NT2/D1 (cell line): ENCODE data around the gene BCL3.

Experiments
- SUZ12 ChIP-seq: IDR thresholded peaks from 2 replicates; pipeline ENCODE4 v1.6.1; 2011; ENCODE audit not compliant: insufficient read length, insufficient read depth; ENCODE audit errors: extremely low read depth
- YY1 ChIP-seq: IDR thresholded peaks from 2 replicates; pipeline ENCODE4 v1.6.1; 2011; ENCODE audit not compliant: insufficient read length, insufficient read depth
- ZNF274 ChIP-seq: IDR thresholded peaks from 2 replicates; pipeline ENCODE4 v1.6.1; 2011; ENCODE audit warnings: mild to moderate bottlenecking, low read depth, low read length

DNA sequence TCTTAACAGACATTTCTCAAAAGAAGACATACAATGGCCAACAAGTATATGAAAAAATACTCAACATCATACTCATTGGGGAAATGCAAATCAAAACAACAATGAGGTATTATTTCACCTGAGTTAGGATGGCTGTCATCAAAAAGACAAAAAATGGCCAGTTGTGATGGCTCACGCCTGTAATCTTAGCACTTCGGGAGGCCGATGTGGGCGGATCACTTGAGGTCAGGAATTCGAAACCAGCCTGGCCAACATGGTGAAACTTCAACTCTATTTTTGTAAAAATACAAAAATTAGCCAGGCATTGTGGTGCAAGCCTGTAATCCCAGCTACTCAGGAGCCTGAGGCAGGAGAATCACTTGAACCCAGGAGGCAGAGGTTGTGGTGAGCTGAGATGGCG is 27.6 kb upstream of the BCL3 start:
- TF ChIP-seq YY1 (no peak), SUZ12 (no peak), ZNF274 (no peak)
